Stimulated activated CD8-positive, alpha-beta memory T cell treated with anti-CD3 and anti-CD28 coated beads, Interleukin-15, amount 100 ng/mL, for 1 hour (primary cell): ENCODE data around the gene MFSD11.
"Not testable (repeated sequence)": the region's sequence is repeated elsewhere in the genome, so short reads cannot be mapped to it uniquely, and the experiment has no call there.

Source experiments
- DNase-seq: peaks from one replicate; pipeline ENCODE4 v3.0.0-alpha.2; 2020; ENCODE audit warnings: low read depth

Gene MFSD11

DNA sequence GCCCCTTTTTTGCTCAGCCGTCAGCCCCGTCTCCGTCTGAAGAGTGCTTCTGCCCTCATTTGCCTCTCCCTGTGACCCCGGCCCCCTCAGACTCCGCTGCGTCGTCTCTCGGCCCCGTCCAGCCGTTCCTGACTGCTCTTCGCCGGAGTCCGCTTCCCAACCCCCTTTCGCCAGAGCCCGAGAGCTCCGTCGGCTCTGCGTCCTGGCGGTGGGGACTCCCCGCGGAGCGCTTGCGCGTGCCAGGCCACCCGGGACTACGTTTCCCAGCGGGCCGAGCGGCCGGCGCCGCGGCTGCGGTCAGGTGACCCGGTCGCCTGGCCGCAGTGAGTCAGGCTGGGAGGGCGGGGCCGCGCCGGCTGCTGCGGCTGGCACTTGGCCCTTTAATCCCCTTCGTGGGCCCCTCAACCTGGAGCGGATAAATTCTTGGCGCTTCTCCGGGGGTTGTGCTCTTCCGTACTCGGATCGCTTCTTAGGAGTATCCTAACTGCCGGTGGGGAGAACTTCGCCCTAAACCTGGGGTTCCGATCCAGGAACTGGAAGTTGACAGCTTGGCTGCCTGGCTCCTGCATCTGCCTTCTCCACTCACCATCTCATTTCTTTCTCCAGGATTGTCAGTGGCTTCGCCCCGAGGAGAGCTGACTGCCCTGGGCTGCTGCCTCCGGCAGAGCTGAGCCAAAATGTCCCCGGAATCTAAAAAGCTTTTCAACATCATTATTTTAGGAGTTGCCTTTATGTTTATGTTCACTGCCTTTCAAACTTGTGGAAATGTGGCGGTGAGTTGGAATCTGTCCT is at the start of gene MFSD11:
Gene MFSD11 (plus strand): TSS at position 444 of the 792 bp plus-strand sequence. CDS start 234 bp downstream, at position 678.
- DNase-seq, result peak; percentile 79

DNA sequence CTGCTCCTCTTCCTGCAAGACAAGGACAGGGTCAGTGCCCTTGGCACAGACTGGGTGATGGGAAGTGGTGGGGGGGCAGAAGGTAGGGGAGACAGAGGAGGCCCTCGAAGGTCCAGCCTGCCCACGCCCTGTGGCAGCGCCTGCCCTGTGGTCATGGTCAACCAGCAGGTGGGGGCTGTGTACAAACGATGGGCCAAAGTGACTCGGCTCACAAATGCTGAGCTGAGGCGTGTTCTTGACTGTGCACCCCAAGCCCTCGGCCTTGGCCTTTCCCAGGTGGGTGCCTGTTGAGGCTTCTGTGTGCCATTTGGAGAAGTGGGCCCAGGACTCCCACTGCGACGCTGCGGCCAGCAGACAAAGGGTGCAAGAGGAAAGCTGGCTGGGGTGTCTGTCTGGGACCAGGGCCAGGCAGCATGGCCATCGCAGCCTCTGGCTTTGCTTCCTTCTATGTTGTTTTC is 49.7 kb upstream of the MFSD11 start:
- no peak for DNase-seq

DNA sequence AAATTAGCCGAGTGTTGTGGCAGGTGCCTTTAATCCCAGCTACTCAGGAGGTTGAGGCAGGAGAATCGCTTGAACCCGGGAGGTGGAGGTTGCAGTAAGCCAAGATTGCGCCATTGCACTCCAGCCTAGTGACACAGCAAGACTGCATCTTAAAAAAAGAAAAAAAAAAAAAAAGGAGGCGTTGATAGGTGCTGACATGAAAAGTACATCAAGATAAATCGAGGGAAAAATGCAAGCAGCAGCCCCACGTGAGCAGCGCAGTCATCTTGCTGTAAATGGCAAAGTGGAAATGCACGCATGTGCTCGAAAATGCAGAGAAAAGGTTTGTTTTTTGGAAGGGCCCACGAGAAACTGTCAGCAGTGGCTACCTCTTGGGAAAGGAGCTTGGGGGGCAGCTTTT is 48.1 kb upstream of the MFSD11 start:
- DNase-seq, result no peak

DNA sequence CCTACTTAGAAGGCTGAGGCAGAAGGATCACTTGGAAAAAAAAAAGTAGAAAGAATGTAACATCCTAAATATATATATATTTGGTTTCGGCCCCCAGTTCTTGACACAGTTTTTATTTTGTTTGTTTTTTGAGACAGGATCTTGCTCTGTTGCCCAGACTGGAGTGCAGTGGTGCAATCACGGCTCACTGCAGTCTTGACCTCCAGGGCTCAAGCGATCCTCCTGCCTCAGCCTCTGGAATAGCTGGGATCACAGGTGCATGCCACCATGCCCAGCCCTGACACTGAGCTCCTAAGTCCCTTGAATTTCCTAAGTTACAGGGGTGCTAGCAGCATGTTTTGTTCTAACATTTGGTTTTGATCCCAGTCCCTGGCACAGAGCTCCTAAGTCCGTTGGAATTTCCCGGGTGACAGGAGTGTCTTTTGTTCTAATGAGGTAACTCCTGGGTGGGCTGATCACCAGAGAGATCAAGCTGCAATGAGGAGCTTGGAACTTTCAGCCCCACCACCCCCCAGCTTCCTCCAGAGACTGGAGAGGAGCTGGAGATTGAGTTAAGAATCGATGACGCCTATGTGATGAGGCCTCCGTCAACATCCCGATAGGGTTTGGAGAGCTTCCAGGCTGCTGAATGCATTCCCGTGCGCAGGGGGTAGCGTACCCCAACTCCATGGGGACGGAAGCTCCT is 47.2 kb upstream of the MFSD11 start:
- no peak for DNase-seq

DNA sequence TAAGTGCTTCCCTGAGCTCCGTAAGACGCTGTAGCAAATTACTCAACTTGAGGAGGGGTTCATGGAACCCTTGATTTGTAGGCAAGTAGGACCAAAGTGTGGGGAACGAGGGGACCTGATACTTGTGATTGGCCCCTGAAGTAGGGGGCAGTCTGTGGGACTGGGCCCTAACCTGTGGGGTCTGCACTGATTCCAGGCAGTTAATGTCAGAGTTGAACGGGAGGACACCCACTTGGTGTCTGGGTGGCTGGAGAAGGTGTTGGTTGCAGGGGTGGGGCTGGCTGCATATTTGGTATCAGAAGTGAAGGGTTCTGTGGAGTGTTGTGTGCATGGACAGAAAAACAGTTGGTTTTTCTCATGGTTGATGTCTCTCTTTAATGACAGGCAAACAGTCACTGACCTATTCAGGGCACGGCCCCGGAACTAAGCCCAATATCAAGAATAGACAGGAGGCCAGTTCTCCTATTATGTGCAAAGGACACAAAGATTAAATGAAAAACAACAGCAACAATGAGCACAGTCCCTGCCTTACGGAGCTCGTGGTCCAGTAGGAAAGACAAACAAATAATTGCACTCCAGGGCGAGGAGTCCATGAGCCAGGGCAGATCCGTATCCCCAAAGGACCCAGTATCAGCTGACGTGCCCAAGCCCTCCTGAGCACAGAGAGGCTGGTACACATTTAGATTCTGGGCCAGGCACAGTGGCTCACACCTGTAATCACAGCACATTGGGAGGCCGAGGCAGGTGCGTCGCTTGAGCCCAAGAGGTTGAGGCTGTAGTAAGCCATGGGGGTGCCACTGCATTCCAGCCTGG is 46.3 kb upstream of the MFSD11 start:
- DNase-seq, result no peak

- DNase-seq, result no peak
These were observed 42.7 kb upstream of the MFSD11 start for GRCh38 chr17:76695059-76695831.

DNA sequence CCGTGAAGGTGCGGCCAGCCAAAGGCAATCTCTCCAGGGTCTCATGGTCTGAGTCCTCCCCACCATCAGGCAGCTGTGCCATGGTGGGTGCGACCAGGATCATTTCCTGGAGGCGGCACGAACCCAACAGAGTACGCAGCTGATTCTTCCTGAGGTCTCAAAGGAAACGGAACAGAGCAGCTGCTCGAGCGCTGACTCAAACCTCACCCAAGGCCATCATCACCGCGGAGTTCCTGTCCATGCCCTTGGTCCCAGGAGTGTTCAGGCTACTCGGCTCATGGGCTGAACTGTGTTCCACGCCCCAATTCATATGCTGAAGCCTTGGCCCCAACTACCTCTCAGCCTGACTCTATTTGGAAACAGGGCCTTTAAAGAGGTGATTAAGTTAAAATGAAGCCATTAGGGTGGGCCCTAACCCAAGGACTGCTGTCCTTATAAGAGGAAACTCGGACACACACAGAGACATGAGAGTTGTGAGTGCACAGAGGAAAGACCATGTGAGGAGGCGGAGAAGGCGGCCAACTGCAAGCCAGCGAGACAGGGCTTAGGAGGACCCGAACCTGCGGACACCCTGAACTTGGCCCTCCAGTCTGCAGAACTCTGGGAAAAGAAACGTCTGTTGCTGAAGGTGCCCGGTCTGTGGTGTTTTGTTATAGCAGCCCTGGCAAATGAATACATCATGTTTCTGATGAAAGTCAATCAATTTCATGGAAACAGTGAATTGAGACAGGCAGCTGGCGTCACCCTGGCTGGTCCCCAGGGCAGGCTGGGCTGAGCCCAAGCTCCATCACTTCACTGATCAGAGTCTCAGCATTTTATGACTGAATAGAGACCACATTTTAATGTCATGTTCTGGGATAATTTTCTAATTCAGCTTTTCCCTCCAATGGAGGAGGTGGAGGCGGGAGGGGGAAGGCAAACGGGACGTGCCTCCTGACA is 40.9 kb upstream of the MFSD11 start:
- DNase-seq, result no peak

DNA sequence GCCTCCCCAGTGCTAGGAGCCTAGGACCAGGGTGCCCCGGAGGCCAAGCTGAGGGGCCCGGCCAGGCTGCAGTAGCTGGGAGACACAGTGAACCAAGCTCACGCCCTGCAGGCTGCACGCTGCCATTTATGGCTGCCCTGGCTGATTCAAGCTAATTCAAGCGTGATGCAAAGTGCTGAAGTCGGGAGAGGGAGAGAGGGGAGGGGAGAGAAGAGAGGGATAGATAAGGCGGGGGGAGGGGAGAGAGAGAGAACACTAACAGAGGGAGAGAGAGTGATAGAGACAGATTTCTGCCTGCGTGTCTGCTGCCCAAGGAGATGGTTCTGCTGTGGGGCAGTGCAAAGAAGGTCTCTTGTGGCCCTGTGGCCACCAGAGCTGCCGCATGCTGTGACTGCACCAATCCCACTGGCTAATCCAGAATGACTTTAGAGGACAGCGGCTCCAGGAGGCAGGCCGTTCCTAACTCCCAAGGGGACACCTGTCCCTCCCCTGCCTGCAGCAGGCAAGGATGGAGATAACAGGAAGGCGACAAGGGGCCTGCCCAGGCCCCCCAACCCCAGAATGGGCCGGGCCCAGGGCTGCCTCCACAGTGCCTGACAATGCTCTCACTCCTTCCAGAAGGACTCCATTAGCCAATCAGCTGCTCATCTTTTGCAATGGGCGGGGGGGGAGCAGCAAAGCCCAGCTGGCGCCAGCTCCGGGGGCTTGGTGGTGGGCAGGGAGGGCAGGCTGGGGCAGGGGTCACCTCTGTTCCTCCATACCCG is 40.0 kb upstream of the MFSD11 start:
- no peak for DNase-seq

- DNase-seq, result not testable (repeated sequence)
These were observed 39.4 kb upstream of the MFSD11 start for GRCh38 chr17:76698466-76698977.

DNA sequence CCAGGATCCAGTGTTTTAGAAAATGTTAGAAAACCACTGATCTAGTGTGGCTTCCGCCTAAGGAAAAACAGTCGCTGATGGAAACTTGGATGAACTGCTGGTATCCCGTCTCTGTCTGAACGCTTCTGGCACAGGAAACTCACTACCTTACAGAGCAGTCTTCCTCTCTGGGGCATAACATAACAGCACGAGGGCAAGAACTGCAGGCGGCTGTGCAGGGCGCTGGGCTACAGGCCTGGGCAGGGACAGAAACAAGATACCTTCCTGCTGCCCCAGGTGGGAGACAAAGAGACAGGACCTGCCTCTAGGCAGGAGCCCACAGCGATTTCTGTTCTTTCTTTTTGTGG is 37.7 kb upstream of the MFSD11 start:
- DNase-seq, result no peak

GRCh38 chr17:76700617-76701470 is 37.1 kb upstream of the MFSD11 start:
- DNase-seq, result no peak

GRCh38 chr17:76701471-76701967 is 36.4 kb upstream of the MFSD11 start:
- DNase-seq, result no peak

GRCh38 chr17:76702076-76702475 is 35.8 kb upstream of the MFSD11 start:
- DNase-seq, result no peak

GRCh38 chr17:76702941-76703637 is 34.8 kb upstream of the MFSD11 start:
- no peak for DNase-seq

- no peak for DNase-seq
These were observed 33.1 kb upstream of the MFSD11 start for GRCh38 chr17:76704805-76705204.

DNA sequence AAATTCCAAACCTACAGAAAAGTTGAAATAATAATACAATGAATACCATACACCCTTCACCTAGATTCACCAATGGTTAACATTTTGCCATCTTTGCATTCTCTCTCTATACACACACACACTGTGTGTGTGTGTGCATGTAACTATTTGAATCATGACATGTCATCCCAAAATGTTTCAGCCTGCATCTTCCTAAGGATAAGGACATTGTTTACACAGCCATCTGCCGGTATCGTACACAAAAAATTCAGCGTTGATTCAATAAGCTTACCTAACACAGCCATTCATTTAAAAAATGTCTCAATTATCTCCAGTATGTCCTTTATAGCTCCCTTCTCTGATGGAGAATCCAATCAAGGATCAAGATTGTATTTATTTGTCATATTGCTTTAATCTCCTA is 31.1 kb upstream of the MFSD11 start:
- DNase-seq, result no peak

GRCh38 chr17:76707985-76708807 is 29.7 kb upstream of the MFSD11 start:
- no peak for DNase-seq
